Fibroblast of mammary gland (primary cell): ENCODE measurements around the gene MORN3.
A peak's percentile ranks its signal among the peaks of the same experiment; 100 is the strongest.
"Not testable (repeated sequence)": the region's sequence is repeated elsewhere in the genome, so short reads cannot be mapped to it uniquely, and the experiment has no call there.

Experiments
- DNase-seq: peaks from one replicate; pipeline ENCODE4 v3.0.0-alpha.2; 2010; ENCODE audit warnings: low read depth
- H3K4me3 ChIP-seq: 2 replicates; pipeline ENCODE4 v1.5.1; 2011; ENCODE audit warnings: low read depth, mild to moderate bottlenecking, low read length, moderate library complexity; ENCODE audit not compliant: control insufficient read depth
- CTCF ChIP-seq: conservative IDR thresholded peaks from 2 replicates; pipeline ENCODE4 v1.5.1; 2011; ENCODE audit warnings: low read depth, low read length, inconsistent platforms; ENCODE audit not compliant: control insufficient read depth, insufficient read depth

Gene MORN3

GRCh38 chr12:121634836-121635235, 34.6 kb downstream of the MORN3 start:
- no peak for DNase-seq
- H3K4me3 ChIP-seq, result no peak overlapping the region
- TF ChIP-seq CTCF, result no peak

DNA sequence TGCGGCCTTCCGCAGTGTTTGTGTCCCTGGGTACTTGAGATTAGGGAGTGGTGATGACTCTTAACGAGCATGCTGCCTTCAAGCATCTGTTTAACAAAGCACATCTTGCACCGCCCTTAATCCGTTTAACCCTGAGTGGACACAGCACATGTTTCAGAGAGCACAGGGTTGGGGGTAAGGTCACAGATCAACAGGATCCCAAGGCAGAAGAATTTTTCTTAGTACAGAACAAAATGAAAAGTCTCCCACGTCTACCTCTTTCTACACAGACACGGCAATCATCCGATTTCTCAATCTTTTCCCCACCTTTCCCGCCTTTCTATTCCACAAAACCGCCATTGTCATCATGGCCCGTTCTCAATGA, 35.6 kb downstream of the MORN3 start:
- not testable (repeated sequence) for DNase-seq, H3K4me3 ChIP-seq

GRCh38 chr12:121632069-121632970, 37.1 kb downstream of the MORN3 start:
- H3K4me3 ChIP-seq, result no peak overlapping the region
- no peak for DNase-seq

DNA sequence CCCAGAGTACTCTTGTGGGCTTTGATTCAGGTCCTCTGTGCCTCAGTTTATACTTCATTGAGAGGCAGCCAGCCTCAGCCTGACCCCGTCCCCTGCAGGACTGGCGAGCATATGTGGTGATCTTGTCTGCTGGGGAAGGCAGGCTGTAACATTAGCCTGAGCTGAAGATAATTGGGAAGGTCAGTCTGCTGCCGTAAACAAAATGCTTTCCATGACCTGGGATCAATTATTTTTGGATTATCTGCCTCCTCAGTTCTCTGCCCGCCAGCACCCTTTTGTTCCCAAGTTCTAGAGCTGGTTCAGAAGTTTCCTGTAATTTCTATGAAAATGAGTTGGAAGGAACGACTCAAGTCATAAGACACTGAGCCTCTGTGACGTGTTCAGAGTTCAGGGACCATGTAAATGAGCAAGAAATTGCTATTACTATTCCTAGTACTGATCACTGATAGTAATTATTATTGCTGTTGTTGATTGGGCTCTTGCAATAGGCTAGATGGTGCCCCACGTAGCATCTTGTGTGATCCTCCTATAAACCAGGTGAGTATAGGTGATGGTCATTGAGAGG, 38.6 kb downstream of the MORN3 start:
- H3K4me3 ChIP-seq, result no peak overlapping the region
- TF ChIP-seq CTCF, result no peak
- no peak for DNase-seq

More at GRCh38 chr12:121632069-121632970, 37.1 kb downstream of the MORN3 start:
- no peak for TF ChIP-seq CTCF

DNA sequence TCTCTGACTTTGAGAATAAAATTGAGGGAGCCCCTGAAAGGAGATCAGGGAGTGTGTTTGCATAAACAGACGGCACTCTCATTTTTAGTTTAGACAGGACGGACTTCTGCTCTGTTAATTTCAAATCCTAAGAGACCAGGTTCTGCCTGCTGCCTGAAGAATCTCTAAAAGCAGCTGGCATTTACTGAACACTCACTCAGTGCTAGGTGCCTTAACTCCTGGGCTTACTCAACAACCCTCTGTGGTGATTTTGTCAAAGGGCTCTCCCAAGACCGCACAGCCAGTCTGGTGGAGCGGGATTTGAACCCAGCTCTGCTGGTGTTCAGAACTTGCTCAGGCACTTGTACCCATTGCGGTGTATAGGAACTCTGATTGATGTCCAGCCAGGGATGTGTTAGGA, 40.9 kb downstream of the MORN3 start:
- TF ChIP-seq CTCF, result no peak
- no peak overlapping the region for H3K4me3 ChIP-seq
- DNase-seq, result no peak

DNA sequence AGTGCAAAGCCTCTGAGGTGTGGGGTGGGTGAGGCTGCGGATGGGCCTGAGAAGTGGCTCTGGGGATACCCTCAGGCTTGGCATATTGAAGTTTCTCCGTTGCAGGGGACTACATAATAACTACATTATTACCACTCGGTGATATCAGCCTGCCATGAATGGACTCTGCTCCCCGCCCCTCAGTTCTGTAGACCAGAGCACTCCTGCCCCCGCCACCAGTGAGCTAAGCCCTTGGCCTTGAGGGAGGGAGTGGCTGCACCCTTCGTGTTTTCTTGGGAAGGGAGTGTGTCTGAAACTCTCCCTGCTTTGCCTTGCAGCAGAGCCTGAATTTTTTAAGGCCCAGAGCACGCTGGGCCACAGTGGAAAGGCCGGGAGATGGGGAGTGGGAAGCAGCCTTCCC, 41.4 kb downstream of the MORN3 start:
- no peak for TF ChIP-seq CTCF
- DNase-seq, result no peak
- peak overlapping the region; percentile 77 for H3K4me3 ChIP-seq

DNA sequence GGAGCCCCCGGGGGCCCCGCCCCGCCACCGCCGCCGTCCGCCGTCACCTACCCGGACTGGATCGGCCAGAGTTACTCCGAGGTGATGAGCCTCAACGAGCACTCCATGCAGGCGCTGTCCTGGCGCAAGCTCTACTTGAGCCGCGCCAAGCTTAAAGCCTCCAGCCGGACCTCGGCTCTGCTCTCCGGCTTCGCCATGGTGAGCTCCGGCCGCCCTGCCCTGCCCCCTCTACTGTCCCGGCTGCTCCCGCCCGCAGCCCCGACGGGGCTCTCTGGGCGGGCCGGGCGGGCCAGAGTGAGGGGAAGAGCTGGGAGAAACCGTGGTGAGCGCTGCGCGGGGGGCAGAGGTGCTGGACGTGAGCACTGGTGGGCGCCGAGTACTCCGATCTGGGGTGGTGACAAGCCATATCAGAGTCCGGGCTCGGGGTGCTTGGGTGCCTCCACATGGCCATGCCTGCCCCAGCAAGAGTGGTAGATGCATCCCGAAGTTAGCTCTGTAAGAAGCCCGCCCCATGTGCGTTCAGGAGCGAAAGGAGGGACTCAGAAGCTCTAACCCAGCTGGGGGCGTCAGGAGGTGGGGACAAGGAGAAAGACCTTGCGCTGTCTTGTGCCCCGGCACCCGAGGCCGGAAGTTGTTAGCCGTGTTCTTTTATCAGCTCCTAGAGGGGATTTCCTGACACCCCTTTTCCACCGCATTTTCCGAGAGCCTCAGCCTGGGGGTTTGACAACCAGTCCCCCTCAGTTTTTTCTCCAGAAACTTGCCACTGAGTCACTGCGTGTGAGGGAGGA, 42.4 kb downstream of the MORN3 start:
- no peak for TF ChIP-seq CTCF
- DNase-seq, result peak; percentile 54
- H3K4me3 ChIP-seq, result peak overlapping the region; percentile 77
